Osteoblast (primary cell): ENCODE data around the gene NRAP. TPM values are rescaled to one million over a fixed set of nuclear protein-coding genes. Genes with fewer than 3 reads are reported as not detected.

Experiments used
- DNase-seq: peaks from one replicate; pipeline ENCODE4 v3.0.0; 2011; ENCODE audit warnings: low spot score, mixed read lengths; ENCODE audit not compliant: insufficient read length; ENCODE audit errors: missing footprints
- H2AFZ ChIP-seq: 2 replicates; pipeline ENCODE4 v1.6.0; 2011; ENCODE audit warnings: mild to moderate bottlenecking, low read length
- H3K27ac ChIP-seq: 2 replicates; pipeline ENCODE4 v1.5.1; 2011; ENCODE audit warnings: mild to moderate bottlenecking, low read depth, low read length, moderate library complexity
- H3K27me3 ChIP-seq: 2 replicates; pipeline ENCODE4 v1.6.0; 2012; ENCODE audit warnings: mild to moderate bottlenecking, control low read depth, inconsistent platforms, low read length, moderate library complexity; ENCODE audit not compliant: insufficient read depth
- H3K36me3 ChIP-seq: 2 replicates; pipeline ENCODE4 v1.5.1; 2011; ENCODE audit warnings: mild to moderate bottlenecking, low read length, control low read depth, moderate library complexity; ENCODE audit not compliant: insufficient read depth
- H3K4me1 ChIP-seq: 2 replicates; pipeline ENCODE4 v1.5.1; 2011; ENCODE audit warnings: mild to moderate bottlenecking, low read length, control low read depth, moderate library complexity; ENCODE audit not compliant: insufficient read depth
- H3K4me2 ChIP-seq: 2 replicates; pipeline ENCODE4 v1.6.0; 2011; ENCODE audit warnings: mild to moderate bottlenecking, low read length; ENCODE audit not compliant: insufficient read depth
- H3K4me3 ChIP-seq: fragments of 200-600 bp; sonication (generic); 3 replicates; pipeline ENCODE4 v1.5.1; 2012; ENCODE audit warnings: mild to moderate bottlenecking, low read length, inconsistent platforms; ENCODE audit not compliant: insufficient read depth
- H3K79me2 ChIP-seq: 2 replicates; pipeline ENCODE4 v1.6.0; 2012; ENCODE audit warnings: mild to moderate bottlenecking, low read length, control low read depth, inconsistent platforms; ENCODE audit not compliant: insufficient read depth
- H3K9me3 ChIP-seq: 2 replicates; pipeline ENCODE4 v1.5.1; 2011; ENCODE audit warnings: low read depth, low read length, control low read depth
- H4K20me1 ChIP-seq: 2 replicates; pipeline ENCODE4 v1.6.0; 2012; ENCODE audit warnings: mild to moderate bottlenecking, low read length, control low read depth; ENCODE audit not compliant: insufficient read depth
- CTCF ChIP-seq: IDR thresholded peaks from 2 replicates; pipeline ENCODE4 v1.5.1; 2011; ENCODE audit warnings: mild to moderate bottlenecking, low read depth, low read length, moderate library complexity; ENCODE audit errors: extremely low read depth
- total RNA-seq: library from RNA; depleted of rRNA; stranded (reverse); fragments of >200 nt; gene quantifications from 2 replicates; pipeline ENCODE4 v1.2.3, GENCODE V29; 2012

The NRAP gene
- total RNA-seq, 1 donor: not detected

- H3K4me1 ChIP-seq: peaks cover 7% of the 10 kb centered on the region
- DNase-seq: peak; percentile 55
- TF ChIP-seq CTCF: no peak
- no peak overlapping the region for H3K27ac ChIP-seq
- H3K27me3 ChIP-seq: no peaks in the 10 kb centered on the region
- peaks cover 13% of the 10 kb centered on the region for H4K20me1 ChIP-seq
- no peaks in the 10 kb centered on the region for H3K9me3 ChIP-seq
- H3K79me2 ChIP-seq: no peaks in the 10 kb centered on the region
- no peak overlapping the region for H3K4me2 ChIP-seq
- no peak overlapping the region for H3K4me3 ChIP-seq
- no peak overlapping the region for H2AFZ ChIP-seq
- no peaks in the 10 kb centered on the region for H3K36me3 ChIP-seq
Observed at GRCh38 chr10:113705344-113705652, 41.5 kb upstream of the NRAP start.

- peak; percentile 29 for DNase-seq
- no peak overlapping the region for H3K27ac ChIP-seq
- no peaks in the 10 kb centered on the region for H3K27me3 ChIP-seq
- no peak overlapping the region for H3K4me3 ChIP-seq
- peak; percentile 75 for TF ChIP-seq CTCF
- peaks cover 7% of the 10 kb centered on the region for H3K4me1 ChIP-seq
- no peaks in the 10 kb centered on the region for H3K36me3 ChIP-seq
- no peak overlapping the region for H3K4me2 ChIP-seq
- peaks cover 8% of the 10 kb centered on the region for H4K20me1 ChIP-seq
- H2AFZ ChIP-seq: no peak overlapping the region
- H3K9me3 ChIP-seq: no peaks in the 10 kb centered on the region
- H3K79me2 ChIP-seq: no peaks in the 10 kb centered on the region
Observed at GRCh38 chr10:113704637-113705343, 40.9 kb upstream of the NRAP start.

- DNase-seq: no peak
Observed at GRCh38 chr10:113697595-113697994, 33.8 kb upstream of the NRAP start.

GRCh38 chr10:113695691-113696090, 31.9 kb upstream of the NRAP start:
- Histone ChIP-seq H3K27me3 (no peaks in the 10 kb centered on the region), H4K20me1 (peaks cover 20% of the 10 kb centered on the region), H3K36me3 (peaks cover 14% of the 10 kb centered on the region), H3K4me3 (no peak overlapping the region), H3K79me2 (peaks cover 24% of the 10 kb centered on the region), H2AFZ (no peak overlapping the region), H3K4me2 (no peak overlapping the region), H3K9me3 (peaks cover 9% of the 10 kb centered on the region), H3K27ac (no peak overlapping the region), H3K4me1 (no peaks in the 10 kb centered on the region)
- TF ChIP-seq CTCF: no peak
- DNase-seq: no peak

More at GRCh38 chr10:113697595-113697994, 33.8 kb upstream of the NRAP start:
- Histone ChIP-seq H3K36me3 (peaks cover 14% of the 10 kb centered on the region), H3K27me3 (no peaks in the 10 kb centered on the region), H4K20me1 (peaks cover 7% of the 10 kb centered on the region), H2AFZ (no peak overlapping the region), H3K4me2 (no peak overlapping the region), H3K27ac (no peak overlapping the region), H3K4me3 (no peak overlapping the region), H3K9me3 (peaks cover 6% of the 10 kb centered on the region), H3K4me1 (no peaks in the 10 kb centered on the region), H3K79me2 (peaks cover 10% of the 10 kb centered on the region)
- no peak for TF ChIP-seq CTCF
